ENCODE data around the gene SORD.

GRCh38 chr15:45097466-45097865 is 74.5 kb downstream of the SORD start:
- TF ChIP-seq POLR2AphosphoS5 (IDR thresholded peaks at IDR 0.05): no peak
- no peak for TF ChIP-seq CTCF (IDR thresholded peaks at IDR 0.05)
- TF ChIP-seq EP300 (IDR thresholded peaks at IDR 0.05): no peak
